Nephron (organoid): ENCODE measurements around the gene TMEM95.

Experiments
- H3K27ac Mint-ChIP-seq, 3 experiments: 2 replicates each; pipeline ENCODE4 v1.8.0; 2020; ENCODE audit warnings: mixed read lengths in 3 of 3, mild to moderate bottlenecking in 2 of 3, moderate library complexity in 1 of 3
- H3K27me3 Mint-ChIP-seq: 2 replicates; pipeline ENCODE4 v1.8.0; 2021; ENCODE audit warnings: low read depth, mild to moderate bottlenecking, moderate library complexity, mixed read lengths
- H3K36me3 Mint-ChIP-seq: 2 replicates; pipeline ENCODE4 v1.8.0; 2020; ENCODE audit warnings: low read depth, mixed read lengths
- H3K4me1 Mint-ChIP-seq: 2 replicates; pipeline ENCODE4 v1.8.0; 2020; ENCODE audit warnings: mixed read lengths
- H3K4me3 Mint-ChIP-seq, 3 experiments: 2 replicates each; pipeline ENCODE4 v1.8.0; 2020; ENCODE audit warnings: mild to moderate bottlenecking in 3 of 3, mixed read lengths in 3 of 3, moderate library complexity in 2 of 3
- H3K9me3 Mint-ChIP-seq: 2 replicates; pipeline ENCODE4 v1.8.0; 2020; ENCODE audit warnings: mixed read lengths
- CTCF ChIP-seq, 3 experiments: fragments of 200-600 bp; sonication (generic); IDR thresholded peaks; one replicate each; pipeline ENCODE4 v1.5.0; 2021; ENCODE audit warnings: antibody characterized with exemption in 3 of 3; ENCODE audit not compliant: unreplicated experiment in 3 of 3

TMEM95 gene

GRCh38 chr17:7383742-7384488, 29.0 kb downstream of the TMEM95 start:
- no peak overlapping the region for H3K27ac Mint-ChIP-seq
- H3K27me3 Mint-ChIP-seq, result peaks cover 60% of the 10 kb centered on the region
- peaks cover 5% of the 10 kb centered on the region for H3K4me1 Mint-ChIP-seq
- H3K4me3 Mint-ChIP-seq, result peak overlapping the region in 2 of 3 experiments; percentile 48 to 66
- TF ChIP-seq CTCF (IDR thresholded peaks at IDR 0.05; ENCODE audit: unreplicated experiment in 3 of 3), result no peak
- peaks cover 9% of the 10 kb centered on the region for H3K9me3 Mint-ChIP-seq
- H3K36me3 Mint-ChIP-seq, result peaks cover 8% of the 10 kb centered on the region

- Mint-ChIP-seq H3K4me1 (peaks cover 5% of the 10 kb centered on the region), H3K27me3 (peaks cover 54% of the 10 kb centered on the region), H3K27ac (no peak overlapping the region), H3K9me3 (peaks cover 3% of the 10 kb centered on the region), H3K4me3 (peak overlapping the region; percentile 9 to 66 (median 48)), H3K36me3 (peaks cover 13% of the 10 kb centered on the region)
- no peak for TF ChIP-seq CTCF (IDR thresholded peaks at IDR 0.05; ENCODE audit: unreplicated experiment in 3 of 3)
These were observed 29.6 kb downstream of the TMEM95 start for GRCh38 chr17:7384489-7385081.

- Mint-ChIP-seq H3K4me3 (no peak overlapping the region), H3K4me1 (no peaks in the 10 kb centered on the region), H3K27me3 (peaks cover 14% of the 10 kb centered on the region), H3K27ac (no peak overlapping the region), H3K36me3 (peaks cover 31% of the 10 kb centered on the region), H3K9me3 (no peaks in the 10 kb centered on the region)
- TF ChIP-seq CTCF (IDR thresholded peaks at IDR 0.05; ENCODE audit: unreplicated experiment in 3 of 3), result no peak
These were observed 33.9 kb downstream of the TMEM95 start for GRCh38 chr17:7388856-7389255.

GRCh38 chr17:7389924-7390910, 35.3 kb downstream of the TMEM95 start:
- peaks cover 5% of the 10 kb centered on the region for H3K27me3 Mint-ChIP-seq
- H3K4me3 Mint-ChIP-seq, result no peak overlapping the region
- H3K4me1 Mint-ChIP-seq, result peaks cover 5% of the 10 kb centered on the region
- H3K9me3 Mint-ChIP-seq, result no peaks in the 10 kb centered on the region
- no peak overlapping the region for H3K27ac Mint-ChIP-seq
- no peak for TF ChIP-seq CTCF (IDR thresholded peaks at IDR 0.05; ENCODE audit: unreplicated experiment in 3 of 3)
- H3K36me3 Mint-ChIP-seq, result peaks cover 31% of the 10 kb centered on the region

GRCh38 chr17:7391307-7391706, 36.4 kb downstream of the TMEM95 start:
- Mint-ChIP-seq H3K27ac (no peak overlapping the region), H3K27me3 (no peaks in the 10 kb centered on the region), H3K4me1 (peaks cover 6% of the 10 kb centered on the region), H3K36me3 (peaks cover 31% of the 10 kb centered on the region), H3K9me3 (no peaks in the 10 kb centered on the region), H3K4me3 (peak overlapping the region; percentile 78 to 82 (median 80))
- no peak for TF ChIP-seq CTCF (IDR thresholded peaks at IDR 0.05; ENCODE audit: unreplicated experiment in 3 of 3)
